GM12878 (cell line): ENCODE data around the gene ENTREP1. TPM values are rescaled to one million over a fixed set of nuclear protein-coding genes. Genes with fewer than 3 reads are reported as not detected.

Experiments used
- ATAC-seq: fragments of 200-7000 bp; cut with Tn5 transposase; 3 replicates; pipeline ENCODE4 v1.9.1; 2020; ENCODE audit warnings: mild to moderate bottlenecking, moderate library complexity
- BruUV-seq: library from RNA; stranded (reverse); fragments of 400-500 nt; replicated peaks from 2 replicates; lab custom pipeline; 2021; lab: Mats Ljungman, UMichigan
- CTCF ChIA-PET: fragments of 300-600 bp; sonication (Branson Sonifier 250); formaldehyde crosslinking; extraction: SDS; loops from one replicate; lab custom pipeline; 2021; ENCODE audit warnings: inconsistent platforms; lab: Yijun Ruan, JAX
- POLR2A ChIA-PET: fragments of 350-600 bp; formaldehyde crosslinking; extraction: SDS; loops from one replicate; lab custom pipeline; 2021; ENCODE audit warnings: inconsistent platforms; lab: Charles Lee
- RAD21 ChIA-PET: fragments of 300-600 bp; sonication (Branson Sonifier 250); formaldehyde crosslinking; loops from one replicate; lab custom pipeline; 2023; ENCODE audit warnings: antibody characterized with exemption; ENCODE audit not compliant: unreplicated experiment; lab: Charles Lee
- SMC1A ChIA-PET: fragments of 300-600 bp; sonication (Branson Sonifier 250); formaldehyde crosslinking; loops from one replicate; lab custom pipeline; 2023; ENCODE audit not compliant: unreplicated experiment, uncharacterized antibody; lab: Charles Lee
- DNase-seq: peaks from one replicate; pipeline ENCODE4 v3.0.0-alpha.2; 2011; ENCODE audit warnings: low read depth, low spot score
- FAIRE-seq: peaks from 3 replicates; lab custom pipeline; 2011; peaks lifted over from hg19 to GRCh38; lab: Jason Lieb, UNC
- H2AFZ ChIP-seq: 2 replicates; pipeline ENCODE4 v1.6.0; 2011; ENCODE audit warnings: low read depth, low read length, control low read depth; ENCODE audit not compliant: control insufficient read depth
- H3K27ac ChIP-seq: 2 replicates; pipeline ENCODE4 v1.5.1; 2011; ENCODE audit warnings: control low read depth; ENCODE audit not compliant: control insufficient read depth, insufficient read depth
- H3K27me3 ChIP-seq, 2 experiments: replicated peaks in 1 of 2; 2 replicates each; pipeline versions ENCODE4 v1.6.0 to v1.6.1; 2011; ENCODE audit warnings: low read length in 1 of 2; ENCODE audit not compliant: control insufficient read depth in 2 of 2, insufficient read depth in 2 of 2
- H3K36me3 ChIP-seq, 2 experiments: 2 replicates each; pipeline ENCODE4 v1.5.1; 2011; ENCODE audit warnings: low read length in 1 of 2; ENCODE audit not compliant: control insufficient read depth in 2 of 2, insufficient read depth in 2 of 2
- H3K4me1 ChIP-seq: 2 replicates; pipeline ENCODE4 v1.6.1; 2011; ENCODE audit warnings: mild to moderate bottlenecking, low read length, moderate library complexity, mixed read lengths; ENCODE audit not compliant: control insufficient read depth, insufficient read depth
- H3K4me2 ChIP-seq: 2 replicates; pipeline ENCODE4 v1.6.0; 2011; ENCODE audit warnings: control low read depth; ENCODE audit not compliant: control insufficient read depth, insufficient read depth
- H3K4me3 ChIP-seq: fragments of 200-600 bp; sonication (generic); 2 replicates; pipeline ENCODE4 v1.5.1; 2016
- H3K79me2 ChIP-seq: 2 replicates; pipeline ENCODE4 v1.6.0; 2011; ENCODE audit warnings: low read length; ENCODE audit not compliant: control insufficient read depth, insufficient read depth
- H3K9ac ChIP-seq: 2 replicates; pipeline ENCODE4 v1.8.0; 2011; ENCODE audit warnings: low read length, control low read depth, mixed read lengths; ENCODE audit not compliant: control insufficient read depth, insufficient read depth
- H3K9me3 ChIP-seq: replicated peaks from 3 replicates; pipeline ENCODE4 v1.5.1; 2011; ENCODE audit warnings: mild to moderate bottlenecking, low read length; ENCODE audit not compliant: control insufficient read depth, insufficient read depth
- H4K20me1 ChIP-seq: 2 replicates; pipeline ENCODE4 v1.6.0; 2011; ENCODE audit not compliant: control insufficient read depth, insufficient read depth
- CUX1 ChIP-seq: IDR thresholded peaks from 2 replicates; pipeline ENCODE4 v1.6.1; 2012; ENCODE audit warnings: improper control_type of control experiment, low read depth, low read length; ENCODE audit not compliant: insufficient replicate concordance
- GABPA ChIP-seq: IDR thresholded peaks from 2 replicates; pipeline ENCODE4 v1.6.1; 2014; ENCODE audit warnings: antibody characterized with exemption, low read depth, mild to moderate bottlenecking, inconsistent platforms
- HDAC6 ChIP-seq: fragments of 200-600 bp; sonication (generic); IDR thresholded peaks from one replicate; pipeline ENCODE4 v1.8.0; 2017; ENCODE audit warnings: antibody characterized with exemption; ENCODE audit not compliant: unreplicated experiment
- PAX5 ChIP-seq: IDR thresholded peaks from 2 replicates; pipeline ENCODE4 v1.6.1; 2011; ENCODE audit warnings: low read depth, low read length, borderline replicate concordance
- RELB ChIP-seq: fragments of 450-650 bp; IDR thresholded peaks from 2 replicates; pipeline ENCODE4 v1.6.1; 2017; ENCODE audit warnings: low read depth, mild to moderate bottlenecking, moderate library complexity
- RFX5 ChIP-seq: IDR thresholded peaks from 2 replicates; pipeline ENCODE4 v1.6.1; 2011; ENCODE audit warnings: low read depth, low read length, improper control_type of control experiment
- RUNX3 ChIP-seq: IDR thresholded peaks from 2 replicates; pipeline ENCODE4 v1.6.1; 2012; ENCODE audit warnings: low read length, inconsistent platforms
- WRNIP1 ChIP-seq: IDR thresholded peaks from 2 replicates; pipeline ENCODE4 v1.6.1; 2011; ENCODE audit warnings: low read depth, low read length, improper control_type of control experiment, borderline replicate concordance
- ZBTB4 ChIP-seq: fragments of 450-650 bp; formaldehyde crosslinking; IDR thresholded peaks from 2 replicates; pipeline ENCODE4 v1.4.0; 2022; ENCODE audit warnings: mild to moderate bottlenecking, moderate library complexity
- ZNF384 ChIP-seq: IDR thresholded peaks from 2 replicates; pipeline ENCODE4 v1.6.1; 2012; ENCODE audit warnings: low read depth, mild to moderate bottlenecking, low read length, improper control_type of control experiment, borderline replicate concordance
- ZSCAN29 ChIP-seq: fragments of 450-650 bp; IDR thresholded peaks from 2 replicates; pipeline ENCODE4 v1.6.1; 2017; ENCODE audit warnings: mild to moderate bottlenecking, moderate library complexity
- WGBS: methylation state at CpG from one replicate; pipeline ENCODE4 v1.1.6; 2016; ENCODE audit warnings: low lambda C conversion rate; ENCODE audit not compliant: insufficient replicate concordance, insufficient coverage; ENCODE audit errors: missing lambda C conversion rate; 5-methylcytosine and 5-hydroxymethylcytosine counted together
- in situ Hi-C: fragments of 300-500 bp; cut with MboI; formaldehyde crosslinking; loops from 9 replicates; pipeline ENCODE4 v1.14.3; 2018; ENCODE audit warnings: mixed read lengths
- intact Hi-C: fragments of 100-400 bp; cut with micrococcal nuclease; formaldehyde crosslinking; loops from one replicate; pipeline ENCODE4 v1.14.2; 2022; ENCODE audit not compliant: unreplicated experiment
- polyA plus RNA-seq, 11 experiments: library from polyadenylated mRNA; depleted of rRNA in 4 of 11; unstranded in 6 of 11; stranded (reverse) in 5 of 11; fragments of >200 nt; fragmentation: Nextera tagmentation in 4 of 11; fragmentation: Illumina TruSeq in 1 of 11; extraction: Ambion mirVana in 4 of 11; extraction: Trizol in 1 of 11; gene quantifications; 1 replicate in 1 of 11; 2 replicates in 10 of 11; pipeline versions ENCODE4 v1.2.1 to v1.2.3, GENCODE V29; 2011 to 2016; ENCODE audit warnings: inconsistent platforms in 2 of 11, missing spikeins in 2 of 11, low read depth in 1 of 11
- total RNA-seq, 4 experiments: library from RNA; depleted of rRNA in 3 of 4; stranded (reverse); fragments of >200 nt in 3 of 4; fragmentation: Illumina TruSeq in 1 of 4; extraction: Trizol in 1 of 4; gene quantifications; 2 replicates each; pipeline versions ENCODE4 v1.2.1 to v1.2.3, GENCODE V29; 2013 to 2021
- TF ChIP-seq, protein P1 (sequence below): fragments of 450-650 bp; IDR thresholded peaks from 2 replicates; pipeline ENCODE4 v1.6.1; 2016; ENCODE audit warnings: mild to moderate bottlenecking

The ENTREP1 gene
- total and polyA plus RNA-seq, 10 of the 15 experiments (the other 5 are each of a cell fraction or from before 2014, with no cell fraction given): not detected

- intact Hi-C loops (no loop called here), in situ Hi-C loops (no loop called here)
- 0% methylated on average over 1 of the region's 1 CpG for WGBS
- Histone ChIP-seq H3K27ac (no peak overlapping the region), H3K9ac (no peak overlapping the region), H2AFZ (no peak overlapping the region), H3K79me2 (no peaks in the 10 kb centered on the region), H3K9me3 (no peaks in the 10 kb centered on the region), H4K20me1 (no peaks in the 10 kb centered on the region), H3K4me2 (no peak overlapping the region), H3K27me3 (no peaks in the 10 kb centered on the region), H3K4me1 (no peaks in the 10 kb centered on the region), H3K36me3 (no peaks in the 10 kb centered on the region), H3K4me3 (no peak overlapping the region)
- ATAC-seq (no peak), DNase-seq (no peak), FAIRE-seq (no peak)
- ChIA-PET RAD21 (no interaction called here), SMC1A (no interaction called here), POLR2A (no interaction called here), CTCF (no interaction called here)
- no TSS peak for BruUV-seq
- TF ChIP-seq RELB: no peak
- TF ChIP-seq HDAC6: no peak
- TF ChIP-seq ZNF384: no peak
- no peak for TF ChIP-seq RFX5
- TF ChIP-seq RUNX3: no peak
- TF ChIP-seq WRNIP1: no peak
- no peak for TF ChIP-seq ZSCAN29
- TF ChIP-seq ZBTB4 (CRISPR knock-in tag): no peak
- TF ChIP-seq GABPA: no peak
- TF ChIP-seq PAX5: no peak
- no peak for TF ChIP-seq CUX1
- TF ChIP-seq, protein P1, sequence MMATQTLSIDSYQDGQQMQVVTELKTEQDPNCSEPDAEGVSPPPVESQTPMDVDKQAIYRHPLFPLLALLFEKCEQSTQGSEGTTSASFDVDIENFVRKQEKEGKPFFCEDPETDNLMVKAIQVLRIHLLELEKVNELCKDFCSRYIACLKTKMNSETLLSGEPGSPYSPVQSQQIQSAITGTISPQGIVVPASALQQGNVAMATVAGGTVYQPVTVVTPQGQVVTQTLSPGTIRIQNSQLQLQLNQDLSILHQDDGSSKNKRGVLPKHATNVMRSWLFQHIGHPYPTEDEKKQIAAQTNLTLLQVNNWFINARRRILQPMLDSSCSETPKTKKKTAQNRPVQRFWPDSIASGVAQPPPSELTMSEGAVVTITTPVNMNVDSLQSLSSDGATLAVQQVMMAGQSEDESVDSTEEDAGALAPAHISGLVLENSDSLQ: no peak
Measured at GRCh38 chr9:69363191-69363590, 38.2 kb downstream of the ENTREP1 start.
